Hindlimb muscle (tissue), 1 donor: ENCODE results near the gene MYADM. TPM values are rescaled to one million over a fixed set of nuclear protein-coding genes. Genes with fewer than 3 reads are reported as not detected.

Source experiments
- DNase-seq: peaks from one replicate; pipeline ENCODE4 v3.0.0-alpha.2; 2013
- polyA plus RNA-seq: library from polyadenylated mRNA; unstranded; fragments of 120-200 nt; gene quantifications from one replicate; pipeline ENCODE4 v1.2.1, GENCODE V29; 2013; ENCODE audit not compliant: insufficient read length

Gene MYADM
- polyA plus RNA-seq, 1 donor, result 184 TPM

GRCh38 chr19:53885036-53885435 is 17.4 kb downstream of the MYADM start:
- DNase-seq, result no peak

- no peak for DNase-seq
These were observed 24.8 kb downstream of the MYADM start for GRCh38 chr19:53892301-53892980.

GRCh38 chr19:53892981-53893325 is 25.3 kb downstream of the MYADM start:
- DNase-seq, result no peak

GRCh38 chr19:53894707-53895106 is 27.0 kb downstream of the MYADM start:
- no peak for DNase-seq

- no peak for DNase-seq
These were observed 29.0 kb downstream of the MYADM start for GRCh38 chr19:53896682-53897081.

- DNase-seq, result no peak
These were observed 29.8 kb downstream of the MYADM start for GRCh38 chr19:53897459-53897858.

GRCh38 chr19:53898166-53898565 is 30.5 kb downstream of the MYADM start:
- no peak for DNase-seq

- no peak for DNase-seq
These were observed 31.1 kb downstream of the MYADM start for GRCh38 chr19:53898636-53899341.

GRCh38 chr19:53900191-53900860 is 32.6 kb downstream of the MYADM start:
- DNase-seq, result no peak

- peak; percentile 48 for DNase-seq
These were observed 35.5 kb downstream of the MYADM start for GRCh38 chr19:53903055-53903680.

GRCh38 chr19:53904909-53905308 is 37.2 kb downstream of the MYADM start:
- no peak for DNase-seq

GRCh38 chr19:53905787-53906186 is 38.1 kb downstream of the MYADM start:
- DNase-seq, result no peak

- DNase-seq, result no peak
These were observed 38.8 kb downstream of the MYADM start for GRCh38 chr19:53906211-53907192.

- no peak for DNase-seq
These were observed 39.5 kb downstream of the MYADM start for GRCh38 chr19:53907193-53907581.

- DNase-seq, result no peak
These were observed 40.0 kb downstream of the MYADM start for GRCh38 chr19:53907690-53908089.

- peak; percentile 32 for DNase-seq
These were observed 40.6 kb downstream of the MYADM start for GRCh38 chr19:53908106-53908934.

GRCh38 chr19:53908935-53909415 is 41.3 kb downstream of the MYADM start, which contains the start of gene CACNG7:
CACNG7 (plus strand) TSS chr19:53909278; CDS start chr19:53912832, 3,554 bp downstream.
- no peak for DNase-seq

- no peak for DNase-seq
These were observed 41.9 kb downstream of the MYADM start for GRCh38 chr19:53909471-53910169.

GRCh38 chr19:53910170-53910518 is 42.5 kb downstream of the MYADM start:
- DNase-seq, result no peak

- no peak for DNase-seq
These were observed 45.0 kb downstream of the MYADM start for GRCh38 chr19:53912653-53913052.
